Fibroblast of skin of back (primary cell): ENCODE data around the gene NGF. TPM values are rescaled to one million over a fixed set of nuclear protein-coding genes. Genes with fewer than 3 reads are reported as not detected.
"Not testable (repeated sequence)": the region's sequence is repeated elsewhere in the genome, so short reads cannot be mapped to it uniquely, and the experiment has no call there.

Experiments used
- DNase-seq: peaks from one replicate; pipeline ENCODE4 v3.0.0-alpha.2; 2013
- polyA plus RNA-seq, 2 experiments: library from polyadenylated mRNA; unstranded; fragments of 120-200 nt; gene quantifications; one replicate each; pipeline ENCODE4 v1.2.1, GENCODE V29; 2013; ENCODE audit not compliant: insufficient read length in 2 of 2

The NGF gene
- 44.4 TPM for polyA plus RNA-seq (2013, experiment 1 of 2; ENCODE audit: insufficient read length)
- 51.4 TPM for polyA plus RNA-seq (2013, experiment 2 of 2; ENCODE audit: insufficient read length)

DNA sequence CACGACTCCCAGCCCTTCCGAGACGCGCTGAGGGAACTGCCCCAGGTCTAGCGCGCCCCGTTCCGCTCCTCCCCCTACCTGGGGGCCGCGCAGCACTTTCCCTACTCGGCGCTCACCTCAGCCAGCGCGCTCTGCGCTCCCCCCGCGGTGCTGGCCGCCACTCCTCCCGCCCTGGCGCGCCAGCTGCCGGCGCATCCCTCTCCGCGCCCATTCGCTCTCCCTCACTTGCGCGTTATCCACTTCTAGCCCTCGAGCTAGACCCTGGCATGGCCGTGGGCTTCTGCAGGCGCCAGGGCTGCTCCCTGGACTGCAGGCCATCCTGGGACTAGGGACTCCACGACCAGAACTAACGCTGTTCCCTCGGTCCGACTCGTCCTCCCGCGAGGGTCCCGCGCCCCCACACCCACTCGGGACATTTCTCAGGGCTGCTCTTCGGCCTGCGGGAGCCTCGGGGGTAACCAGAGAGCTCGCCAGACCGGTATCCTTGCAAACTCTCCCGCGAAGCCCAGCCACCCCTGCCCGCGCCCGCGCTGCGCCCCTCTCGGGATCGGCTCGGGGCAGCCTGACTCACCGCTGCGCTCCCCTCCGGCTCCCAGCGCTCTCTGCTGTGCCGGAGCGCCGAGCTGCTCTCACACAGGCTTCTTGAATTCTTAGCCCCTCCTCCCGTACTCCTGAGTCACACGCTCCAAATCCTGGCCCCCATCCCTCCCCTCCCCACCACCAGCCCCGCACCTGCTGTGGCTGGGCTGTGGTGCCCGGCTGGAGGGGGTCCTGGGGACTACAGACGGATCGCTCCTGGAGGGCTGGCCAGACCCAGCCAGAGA lies at the start of gene NGF:
NGF (minus strand) TSS at position 617 of the 824 bp plus-strand sequence. CDS start 51,454 bp downstream, outside the sequence.
- peak; percentile 86 for DNase-seq

DNA sequence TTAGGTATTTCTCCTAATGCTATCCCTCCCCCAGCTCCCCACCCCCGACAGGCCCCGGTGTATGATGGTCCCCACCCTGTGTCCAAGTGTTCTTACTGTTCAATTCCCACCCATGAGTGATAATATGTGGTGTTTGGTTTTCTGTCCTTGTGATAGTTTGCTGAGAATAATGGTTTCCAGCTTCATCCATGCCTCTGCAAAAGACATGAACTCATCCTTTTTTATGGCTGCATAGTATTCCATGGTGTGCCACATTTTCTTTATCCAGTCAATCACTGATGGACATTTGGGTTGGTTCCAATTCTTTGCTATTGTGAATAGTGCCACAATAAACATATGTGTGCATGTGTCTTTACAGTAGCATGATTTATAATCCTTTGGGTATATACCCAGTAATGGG lies 45.4 kb upstream of the NGF start:
- DNase-seq: not testable (repeated sequence)

DNA sequence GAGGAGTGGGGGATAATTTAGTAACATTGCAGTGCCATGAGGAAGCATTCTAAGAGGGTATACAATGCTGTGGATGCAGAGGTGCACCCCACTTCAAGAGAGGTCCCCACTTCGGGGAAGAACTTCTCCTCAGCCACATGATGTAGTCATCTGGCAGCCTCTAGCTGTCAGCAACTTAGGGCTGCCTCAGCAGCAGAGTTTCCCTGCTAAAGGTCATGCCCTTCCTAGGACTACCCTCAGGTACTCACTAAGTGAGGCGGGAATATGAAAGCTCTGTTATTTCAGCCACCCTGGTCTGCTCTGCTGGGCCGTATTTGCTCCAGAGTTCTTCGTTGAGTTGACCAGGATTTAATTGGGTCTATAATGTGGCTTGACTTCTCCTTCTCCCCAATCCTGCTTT lies 41.9 kb upstream of the NGF start:
- DNase-seq: no peak

DNA sequence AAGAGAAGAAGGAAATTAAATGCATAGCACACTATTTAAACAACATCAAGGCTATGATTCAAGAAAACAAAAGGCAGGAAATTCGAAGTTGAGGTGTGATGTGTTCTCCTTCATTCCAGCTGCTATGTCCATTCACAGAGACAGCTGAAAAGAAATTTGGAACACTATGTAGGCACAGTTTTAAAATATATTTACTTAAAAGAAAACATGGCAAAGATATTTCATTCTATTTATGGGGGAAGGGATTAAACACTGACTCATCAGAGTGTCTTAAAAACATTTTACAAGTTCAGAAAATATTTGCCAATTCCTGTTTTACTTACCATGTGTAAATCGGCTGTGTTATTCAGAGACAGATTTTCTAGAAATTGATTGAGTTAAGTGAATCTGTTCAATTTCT lies 39.4 kb upstream of the NGF start:
- peak; percentile 65 for DNase-seq

DNA sequence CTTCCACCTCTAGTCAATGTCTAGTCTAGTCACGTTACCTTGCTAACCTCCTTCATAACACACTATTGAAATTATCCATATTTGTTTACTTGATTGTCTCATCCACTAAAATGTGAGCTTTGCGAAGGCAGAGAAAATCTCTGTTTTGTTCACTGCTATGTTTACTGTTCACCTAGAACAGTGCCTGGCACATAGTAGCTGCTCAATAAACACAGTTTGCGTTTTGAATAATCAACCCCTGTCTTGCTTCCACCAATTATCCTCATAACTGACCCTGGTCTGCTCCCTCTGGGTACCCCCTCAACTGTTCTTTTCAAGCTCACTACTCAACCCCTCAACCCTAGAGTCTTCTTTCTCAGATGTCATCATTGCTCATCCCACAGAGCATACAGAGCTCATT lies 36.5 kb upstream of the NGF start:
- no peak for DNase-seq

DNA sequence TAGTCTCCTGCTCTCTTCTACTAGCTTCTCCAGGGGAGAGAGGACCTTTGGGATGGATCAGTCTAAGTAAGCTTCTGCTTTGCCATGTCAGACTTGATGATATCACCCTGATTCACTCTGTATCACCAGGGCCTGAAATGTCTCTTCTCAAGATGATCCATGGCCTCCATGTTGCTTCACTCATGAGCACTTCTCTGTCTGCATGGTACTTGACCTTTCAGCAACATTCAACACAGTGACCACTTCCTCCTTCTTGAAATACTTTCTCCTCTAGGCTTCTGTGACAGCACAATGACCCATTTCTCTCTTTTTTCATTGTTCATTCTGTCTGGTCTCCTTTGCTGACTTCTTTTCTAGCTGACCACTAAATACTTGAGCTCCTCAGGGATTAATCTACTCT lies 35.3 kb upstream of the NGF start:
- DNase-seq: peak; percentile 93

DNA sequence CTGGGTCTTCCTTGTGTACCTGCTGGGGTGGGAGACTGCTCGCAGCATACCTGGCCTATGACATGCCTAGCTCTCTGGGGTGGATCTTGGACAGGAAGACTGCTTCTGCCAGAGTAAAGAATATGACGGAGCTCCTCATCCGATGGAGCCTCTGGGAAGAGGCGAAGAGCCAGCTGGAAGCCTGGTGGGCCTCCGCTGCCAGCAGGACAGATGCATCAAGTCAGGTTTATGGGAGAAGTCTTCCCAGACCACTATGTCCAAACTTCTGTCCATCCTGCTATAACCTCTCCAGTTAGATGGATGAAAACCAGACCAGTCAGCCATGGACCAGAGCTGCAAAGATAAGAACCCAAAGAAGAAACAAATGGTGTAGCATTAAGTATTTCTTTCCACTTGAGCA lies 27.7 kb upstream of the NGF start:
- DNase-seq: no peak

DNA sequence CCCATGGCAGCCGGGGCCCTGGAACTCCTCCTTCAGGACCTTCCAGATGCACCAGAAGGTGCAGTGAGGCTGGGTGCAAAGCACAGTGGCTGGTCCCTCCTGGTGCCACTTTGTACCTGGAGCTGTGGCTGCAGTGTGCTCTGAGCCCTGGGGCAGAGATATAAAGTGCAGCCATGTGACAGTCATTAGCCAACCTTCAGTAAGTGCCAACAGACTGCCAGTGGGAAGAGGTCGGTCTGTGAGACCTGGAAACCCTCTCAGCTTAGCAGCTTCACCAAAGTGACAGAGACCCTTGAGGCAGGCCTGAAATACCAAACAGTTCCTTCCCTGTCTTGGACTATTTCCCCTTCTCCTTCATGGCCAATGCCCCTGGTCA lies 26.7 kb upstream of the NGF start:
- DNase-seq: no peak

DNA sequence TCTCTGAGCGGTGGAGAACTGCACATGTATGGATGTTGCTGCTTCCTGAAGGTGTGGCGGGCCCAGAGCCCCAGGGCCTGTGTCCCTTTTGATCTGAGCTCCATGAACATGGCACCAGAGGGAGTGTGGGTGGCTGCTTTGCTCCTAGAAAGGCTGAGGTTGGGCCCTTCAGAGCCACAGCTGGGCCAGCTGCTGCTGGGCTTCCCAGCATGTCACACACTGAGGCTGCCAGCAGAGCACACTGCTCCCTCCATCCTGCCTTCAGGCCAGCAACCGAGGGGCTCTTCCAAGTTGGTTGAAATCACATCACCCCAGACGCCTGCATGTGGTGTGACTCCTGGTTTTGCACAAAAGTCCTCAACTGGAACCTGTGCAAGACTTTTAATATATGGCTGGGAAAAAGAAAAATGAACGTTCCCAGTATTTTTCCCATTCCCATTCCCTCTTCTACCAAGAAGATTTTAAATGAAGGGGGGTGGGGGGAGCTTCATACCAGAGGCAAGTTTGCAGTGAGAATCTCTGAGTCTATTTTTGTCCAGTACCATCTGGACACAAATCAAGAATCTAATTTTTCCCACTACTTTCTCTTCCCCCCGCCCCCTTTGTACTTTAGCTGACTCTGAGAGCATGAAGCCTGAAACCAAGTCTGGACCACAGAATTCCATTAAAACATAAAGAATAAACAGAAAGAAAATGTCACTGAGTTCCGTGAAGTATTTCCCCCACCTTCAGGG lies 26.2 kb upstream of the NGF start:
- DNase-seq: peak; percentile 95

DNA sequence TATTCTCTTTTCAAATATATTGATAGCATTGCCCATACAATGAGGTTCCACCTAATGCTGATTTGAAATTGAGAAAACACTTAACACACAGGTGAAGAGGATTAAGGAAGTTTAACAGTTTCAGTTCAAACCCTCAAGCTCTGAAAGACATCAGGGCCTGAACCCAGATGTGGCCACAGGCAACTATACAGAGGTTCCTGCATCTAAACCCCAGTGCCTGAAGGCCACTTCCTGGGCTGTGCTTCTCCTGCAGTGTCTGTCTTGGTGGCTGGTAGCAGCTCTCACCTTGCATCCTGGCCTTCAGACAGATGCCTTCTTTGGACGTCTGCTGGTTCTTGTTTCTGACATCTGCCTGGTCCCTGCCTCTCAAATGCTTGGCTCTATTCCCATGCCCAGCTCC lies 25.1 kb upstream of the NGF start:
- DNase-seq: no peak

DNA sequence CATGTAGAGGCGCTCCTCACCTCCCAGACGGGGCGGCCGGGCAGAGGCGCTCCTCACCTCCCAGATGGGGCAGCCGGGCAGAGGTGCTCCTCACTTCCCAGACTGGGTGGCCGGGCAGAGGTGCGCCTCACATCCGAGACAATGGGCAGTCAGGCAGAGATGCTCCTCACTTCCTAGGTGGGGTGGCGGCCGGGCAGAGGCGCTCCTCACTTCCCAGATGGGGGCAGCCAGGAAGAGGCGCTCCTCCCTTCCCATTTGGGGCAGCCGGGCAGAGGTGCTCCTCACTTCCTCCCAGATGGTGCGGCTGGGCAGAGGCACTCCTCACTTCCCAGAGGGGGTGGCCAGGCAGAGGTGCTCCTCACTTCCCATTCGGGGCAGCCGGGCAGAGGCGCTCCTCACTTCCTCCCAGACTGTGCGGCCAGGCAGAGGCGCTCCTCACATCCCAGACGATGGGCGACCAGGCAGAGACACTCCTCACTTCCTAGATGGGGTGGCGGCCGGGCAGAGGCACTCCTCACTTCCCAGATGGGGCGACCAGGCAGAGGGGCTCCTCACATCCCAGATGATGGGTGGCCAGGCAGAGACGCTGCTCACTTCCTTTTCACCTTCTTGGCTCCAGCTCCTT lies 22.6 kb upstream of the NGF start:
- not testable (repeated sequence) for DNase-seq

DNA sequence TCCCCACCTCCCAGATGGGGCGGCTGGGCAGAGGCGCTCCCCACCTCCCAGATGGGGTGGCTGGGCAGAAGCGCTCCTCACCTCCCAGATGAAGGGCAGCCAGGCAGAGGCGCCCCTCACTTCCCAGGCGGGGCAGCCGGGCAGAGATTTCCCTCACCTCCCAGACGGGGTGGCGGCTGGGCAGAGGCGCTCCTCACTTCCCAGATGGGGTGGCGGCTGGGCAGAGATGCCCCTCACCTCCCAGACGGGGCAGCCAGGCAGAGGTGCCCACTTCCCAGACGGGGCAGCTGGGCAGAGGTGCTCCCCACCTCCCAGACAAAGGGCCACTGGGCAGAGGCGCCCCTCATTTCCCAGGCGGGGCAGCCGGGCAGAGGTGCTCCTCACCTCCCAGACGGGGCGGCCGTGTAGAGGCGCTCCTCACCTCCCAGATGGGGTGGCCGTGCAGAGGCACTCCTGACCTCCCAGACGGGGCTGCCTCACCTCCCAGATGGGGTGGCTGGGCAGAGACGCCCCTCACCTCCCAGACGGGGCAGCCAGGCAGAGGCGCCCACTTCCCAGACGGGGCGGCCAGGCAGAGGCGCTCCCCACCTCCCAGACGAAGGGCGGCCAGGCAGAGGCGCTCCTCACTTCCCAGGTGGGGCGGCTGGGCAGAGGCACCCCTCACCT lies 21.9 kb upstream of the NGF start:
- DNase-seq: not testable (repeated sequence)

DNA sequence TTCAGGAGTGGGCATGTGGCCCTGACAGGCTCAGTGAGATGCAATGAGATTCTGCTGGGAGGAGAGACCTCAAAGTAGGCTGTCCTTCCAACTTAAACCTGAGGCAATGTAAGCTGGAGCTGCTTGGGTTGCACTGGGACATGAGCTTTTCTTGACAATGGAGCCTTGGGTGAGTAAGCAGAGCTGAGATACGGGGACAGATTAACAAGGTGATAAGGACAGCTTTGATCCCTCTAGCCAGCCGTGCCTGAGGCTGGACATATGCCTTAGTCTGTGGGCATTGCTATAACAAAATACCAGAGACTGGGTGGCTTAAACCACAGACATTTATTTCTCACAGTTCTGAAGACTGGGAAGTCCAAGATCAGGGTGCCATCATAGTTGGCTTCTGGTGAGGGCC lies 18.3 kb upstream of the NGF start:
- no peak for DNase-seq

DNA sequence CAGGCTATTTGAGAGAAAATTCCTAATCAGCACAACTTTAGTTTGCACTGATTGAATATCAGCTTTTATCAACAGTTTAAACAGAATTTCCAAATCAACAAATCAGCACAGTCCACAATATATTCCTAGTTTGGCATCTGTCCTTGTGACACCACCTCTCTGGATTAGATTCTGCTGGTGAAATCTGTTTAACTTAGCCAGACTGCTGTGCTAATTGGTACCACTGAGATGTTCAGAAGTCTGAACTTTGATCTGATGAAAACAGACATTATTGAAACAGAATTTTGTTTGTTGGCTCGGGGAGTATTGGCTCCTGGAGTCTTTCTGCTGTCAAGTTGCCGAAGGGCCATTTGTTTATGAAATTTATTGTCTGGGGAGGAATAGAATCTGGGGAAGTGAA lies 17.0 kb upstream of the NGF start:
- no peak for DNase-seq

DNA sequence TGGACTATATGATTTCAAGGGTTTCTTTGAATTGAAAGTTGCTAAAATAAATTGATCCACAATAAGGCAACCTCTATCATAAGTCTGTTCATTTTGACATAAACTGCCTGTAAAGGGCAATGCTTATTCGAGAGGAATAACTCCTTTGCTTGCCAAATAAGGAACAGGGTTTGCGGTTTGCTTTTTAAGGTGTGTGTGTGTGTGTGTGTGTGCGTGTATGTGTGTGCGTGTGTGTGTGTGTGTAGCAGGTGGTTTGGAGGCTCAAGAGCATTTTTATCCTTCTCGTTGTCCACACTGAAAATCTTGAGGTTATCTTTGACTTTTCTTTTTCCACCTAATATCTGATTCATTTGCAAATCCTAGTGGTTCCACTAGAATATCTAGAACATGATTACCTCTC lies 13.1 kb upstream of the NGF start:
- DNase-seq: no peak

DNA sequence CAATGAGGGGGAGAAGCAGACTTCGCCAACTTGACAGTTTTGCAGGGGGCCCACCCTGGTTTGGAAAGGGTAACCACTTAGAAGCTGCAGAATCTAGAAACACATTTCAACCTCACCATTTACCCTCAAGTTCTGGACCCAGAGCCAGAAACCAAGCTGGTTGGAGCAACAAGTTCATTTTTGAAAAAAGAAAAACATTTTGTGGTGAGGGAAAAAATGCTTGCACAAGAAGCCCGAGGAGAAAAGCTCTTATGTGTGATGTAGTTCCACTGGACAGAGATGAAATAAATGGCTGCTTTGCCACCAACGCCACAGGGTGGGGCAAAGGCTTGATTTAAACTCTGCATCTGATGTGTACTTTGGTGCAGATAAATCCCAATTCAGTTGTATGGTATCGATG lies 10.6 kb upstream of the NGF start:
- DNase-seq: no peak

DNA sequence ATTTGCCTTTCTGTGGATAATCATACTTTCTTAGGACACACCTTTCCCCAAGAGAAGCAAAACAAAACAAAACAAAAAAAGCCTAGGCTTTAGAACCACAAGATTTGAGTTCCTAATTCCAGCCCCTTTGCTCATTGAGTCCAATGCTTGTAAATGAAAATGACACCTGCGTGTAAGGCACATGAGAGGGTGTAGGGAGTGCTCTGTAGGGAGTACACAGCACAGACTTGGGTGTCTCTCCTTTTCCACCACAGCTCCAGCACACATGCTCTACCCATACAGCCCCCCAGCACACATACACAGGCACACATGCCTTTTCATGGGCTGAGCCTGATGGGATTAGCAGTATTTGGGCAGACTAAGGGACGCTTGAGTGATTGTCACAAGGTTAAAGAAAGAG lies 9.2 kb upstream of the NGF start:
- DNase-seq: no peak

DNA sequence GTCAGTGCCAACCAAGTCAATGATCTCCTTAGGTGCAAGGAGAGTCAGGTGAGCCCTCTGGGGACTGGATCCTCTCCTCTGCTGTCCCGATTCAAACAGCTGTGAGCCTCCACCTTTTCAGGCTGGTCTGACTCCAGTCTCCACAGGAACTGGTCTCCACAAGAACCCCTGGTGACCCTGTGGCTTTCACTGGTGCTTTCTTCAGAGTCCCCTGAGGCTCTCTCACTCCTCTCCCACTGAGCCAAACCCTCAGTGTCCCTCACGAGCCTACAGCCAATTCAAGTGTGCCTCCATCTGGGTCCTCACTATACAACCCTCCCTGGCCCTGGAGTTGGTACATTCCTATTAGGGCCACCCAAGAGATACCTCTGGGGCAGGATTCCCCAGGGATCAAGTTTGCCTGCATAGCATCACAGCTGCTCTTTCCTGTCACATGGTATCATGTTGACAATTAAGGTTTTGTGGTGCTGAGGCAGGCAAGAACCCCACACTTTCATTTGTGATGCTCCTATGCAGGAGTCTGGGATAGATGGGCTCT lies 5.2 kb upstream of the NGF start:
- peak; percentile 38 for DNase-seq

DNA sequence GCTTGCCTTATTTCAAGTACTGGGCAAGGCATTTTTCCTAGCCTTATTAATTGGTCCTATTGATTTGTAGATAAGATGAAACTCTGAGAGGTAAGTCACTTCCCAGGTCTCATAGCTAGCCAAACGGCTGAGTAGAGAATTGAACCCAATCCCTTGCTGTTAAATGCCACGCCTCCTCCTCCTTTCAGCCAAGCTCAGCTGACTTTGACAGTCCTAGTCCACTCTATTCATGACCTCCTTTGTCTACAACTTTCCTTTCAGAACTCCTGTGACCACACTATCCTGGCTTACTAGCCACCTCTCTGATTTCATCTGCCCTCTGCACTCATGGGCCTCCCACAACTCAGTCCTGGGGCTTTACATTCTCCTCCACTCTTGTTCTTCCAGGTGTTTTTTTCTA lies 3.9 kb upstream of the NGF start:
- DNase-seq: no peak

DNA sequence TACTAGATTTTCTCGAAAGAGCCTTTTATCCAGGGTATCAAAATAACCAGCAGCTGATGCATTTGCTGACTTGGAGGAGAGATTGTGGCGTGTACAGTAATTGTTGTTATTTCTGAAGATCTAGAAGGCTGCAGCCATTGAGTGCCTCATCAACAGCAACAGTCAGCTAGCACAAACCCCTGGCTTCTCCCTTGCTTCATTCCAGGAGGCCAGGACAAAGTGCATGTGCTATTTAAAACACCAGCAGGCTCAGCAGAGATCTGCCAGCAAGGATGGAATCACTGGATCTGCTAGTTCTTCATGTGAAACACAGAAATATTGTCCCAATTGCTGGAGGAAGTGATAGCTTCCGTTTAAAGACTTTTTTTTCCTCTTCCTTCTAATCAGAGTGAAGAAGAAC lies 2.8 kb upstream of the NGF start:
- DNase-seq: peak; percentile 25

DNA sequence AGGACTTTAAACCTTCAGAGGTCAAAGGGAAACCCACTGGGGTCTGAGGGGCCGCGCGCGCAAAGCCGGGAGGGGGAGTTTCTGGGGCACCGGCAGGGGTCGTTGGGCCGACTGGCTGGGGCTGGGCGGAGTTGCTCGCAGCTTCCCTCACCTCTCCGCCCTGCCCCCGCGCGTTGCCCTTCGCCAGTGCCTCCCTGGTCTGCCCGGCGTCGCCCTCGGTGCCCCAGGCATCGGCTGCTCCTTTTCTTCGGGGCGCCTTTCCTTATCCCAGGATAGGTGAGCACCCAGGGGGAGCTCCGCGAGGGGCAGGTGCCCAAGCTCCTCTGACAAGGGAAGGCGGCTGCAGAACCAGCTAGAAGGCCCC lies 390 bp upstream of the NGF start:
- no peak for DNase-seq

DNA sequence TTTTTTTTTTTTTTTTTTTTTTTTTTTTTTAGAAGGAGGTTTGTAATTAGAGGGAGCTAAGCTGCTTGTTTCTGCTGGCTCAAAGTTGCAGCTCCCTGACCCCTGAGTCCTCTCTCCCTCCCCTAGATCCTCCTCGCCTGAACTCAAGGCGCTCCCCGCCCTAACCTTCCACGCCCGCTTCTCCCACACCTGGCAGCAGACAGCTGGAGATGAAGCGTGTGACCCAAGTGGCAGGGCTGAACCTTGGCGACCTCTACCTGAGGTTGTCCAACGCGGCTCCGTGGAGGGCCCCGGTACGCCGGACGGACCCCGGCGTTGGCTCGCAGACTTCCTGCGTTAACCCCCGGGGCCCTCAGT lies 795 bp downstream of the NGF start:
- no peak for DNase-seq

DNA sequence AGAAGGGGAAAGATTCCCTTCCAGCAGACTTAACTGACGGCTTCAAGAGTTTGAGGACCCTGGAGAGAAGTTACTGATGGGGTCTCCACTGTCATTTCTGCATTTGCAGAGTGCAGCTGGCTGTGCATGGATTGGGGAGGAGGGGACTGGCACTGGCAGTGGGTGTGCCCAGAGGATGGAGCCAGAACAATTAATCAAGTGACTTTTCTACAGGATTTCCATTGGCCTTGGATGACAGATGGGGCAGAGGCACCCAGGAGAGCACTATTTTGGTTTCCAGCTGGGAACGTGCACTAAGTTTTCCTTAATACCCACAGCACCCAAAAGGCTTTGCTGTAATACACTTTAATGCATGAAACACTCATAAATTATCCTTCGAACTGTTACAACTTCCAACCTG lies 1.3 kb downstream of the NGF start:
- DNase-seq: peak; percentile 29
